ENCODE measurements around the gene ZNF22. TPM values are rescaled to one million over a fixed set of nuclear protein-coding genes. Genes with fewer than 3 reads are reported as not detected.

Gene ZNF22
- total RNA-seq, 1 experiment from 2014 or later, result 36.9 TPM

GRCh38 chr10:45000138-45000751, 478 bp upstream of the ZNF22 start:
- Histone ChIP-seq H4K20me1 (ENCODE audit: control insufficient read depth, insufficient read depth, insufficient read length) (no peaks in the 10 kb centered on the region), H3K56ac (ENCODE audit: insufficient read length, low read depth, low read length) (no peak overlapping the region), H3K9ac (ENCODE audit: extremely low read depth, insufficient read length, low read length) (peak overlapping the region; percentile 2), H2BK120ac (ENCODE audit: low read depth, low read length, poor library complexity, severe bottlenecking) (no peak overlapping the region), H4K5ac (ENCODE audit: insufficient read length, low read depth, low read length) (no peak overlapping the region), H3K4me1 (ENCODE audit: insufficient read depth, low read length) (no peaks in the 10 kb centered on the region; the same call in none of the 2 replicates), H2BK20ac (ENCODE audit: low read depth, low read length, poor library complexity, severe bottlenecking) (no peak overlapping the region), H3K4me2 (ENCODE audit: insufficient read depth, insufficient read length, low read length) (peak overlapping the region; percentile 55), H3K79me2 (ENCODE audit: insufficient read depth, low read length) (no peaks in the 10 kb centered on the region; the same call in 1 of the 2 replicates), H3K14ac (ENCODE audit: insufficient read depth, low read length) (peak overlapping the region; percentile 39; the same call in 1 of the 2 replicates), H3K9me3 (ENCODE audit: control insufficient read depth, low read depth, low read length) (no peaks in the 10 kb centered on the region), H4K8ac (replicated peaks; ENCODE audit: insufficient read length, low read depth, low read length) (no peak overlapping the region), H2BK12ac (ENCODE audit: insufficient read length, low read depth, low read length) (no peak overlapping the region), H3K18ac (ENCODE audit: insufficient read length, low read depth, low read length) (peak overlapping the region; percentile 55), H3T11ph (ENCODE audit: low read length) (no peak overlapping the region), H2BK15ac (ENCODE audit: low read depth, low read length) (no peak overlapping the region), H3K27ac (ENCODE audit: insufficient read length, low read depth, low read length) (no peak overlapping the region), H3K79me1 (ENCODE audit: insufficient read depth, low read depth, low read length, poor library complexity, severe bottlenecking) (peaks cover 2% of the 10 kb centered on the region), H2BK5ac (ENCODE audit: insufficient read length, low read length) (no peak overlapping the region), H3K23ac (ENCODE audit: insufficient read length, low read depth, low read length) (no peak overlapping the region), H4K91ac (ENCODE audit: insufficient read length, low read depth, low read length) (no peak overlapping the region), H2AK5ac (ENCODE audit: insufficient read length, low read length) (no peak overlapping the region), H3K27me3 (ENCODE audit: insufficient read depth, low read length) (no peaks in the 10 kb centered on the region), H3K4ac (ENCODE audit: low read depth, low read length) (no peak overlapping the region), H3K23me2 (ENCODE audit: insufficient read length, low read depth, low read length, poor library complexity, severe bottlenecking) (peaks cover 5% of the 10 kb centered on the region), H2AFZ (ENCODE audit: low read length) (peak overlapping the region; percentile 81)
- H3K27me3 Mint-ChIP-seq (ENCODE audit: low read depth), result peaks cover 12% of the 10 kb centered on the region
- no peak for DNase-seq
- peaks cover 30 to 37% of the 10 kb centered on the region in 2 experiments for H3K4me1 Mint-ChIP-seq
- H3K4me3 Mint-ChIP-seq, result peak overlapping the region; percentile 78 to 79
- TF ChIP-seq CTCF (conservative IDR thresholded peaks at IDR 0.05), result no peak
- H3K36me3 Mint-ChIP-seq (ENCODE audit: insufficient read depth in 1 of 3, low read depth in 3 of 3), result peaks cover 27 to 41% (median 27%) of the 10 kb centered on the region in 3 experiments
- no CpG with 5 or more reads among the region's 12 CpGs for WGBS (ENCODE audit: extremely low coverage, insufficient read length, low lambda C conversion rate)
- peak overlapping the region in 2 of 3 experiments; percentile 93 to 95; a peak in 4 of 7 replicates for H3K27ac Mint-ChIP-seq
- peaks cover 12 to 27% of the 10 kb centered on the region in 2 experiments; a peak in 4 of 5 replicates for H3K9me3 Mint-ChIP-seq

Measured in H9 (cell line).